HEK293 (cell line): ENCODE data around the gene XPO1.
A peak's percentile ranks its signal among the peaks of the same experiment; 100 is the strongest.
"Not testable (repeated sequence)": the region's sequence is repeated elsewhere in the genome, so short reads cannot be mapped to it uniquely, and the experiment has no call there.

Experiments used
- CTCF ChIA-PET: fragments of 350-600 bp; formaldehyde crosslinking; extraction: SDS; loops from one replicate; lab custom pipeline; 2021; ENCODE audit warnings: antibody characterized with exemption; lab: Yijun Ruan, JAX
- POLR2A ChIA-PET: fragments of 300-600 bp; formaldehyde crosslinking; extraction: SDS; loops from one replicate; lab custom pipeline; 2020; ENCODE audit warnings: antibody characterized with exemption, inconsistent platforms; lab: Yijun Ruan, JAX
- H3K27ac ChIP-seq: fragments of 200-500 bp; sonication (Bioruptor generic); 2 replicates; pipeline ENCODE4 v1.5.1; 2014; ENCODE audit warnings: low read depth, low read length, control low read depth, inconsistent platforms; ENCODE audit errors: extremely low read depth
- H3K36me3 ChIP-seq, 2 experiments: fragments of 200-500 bp in 1 of 2; sonication (Bioruptor generic) in 1 of 2; 1 replicate in 1 of 2; 2 replicates in 1 of 2; pipeline ENCODE4 v1.5.1; 2014 to 2017; ENCODE audit warnings: inconsistent platforms in 2 of 2, low read length in 2 of 2; ENCODE audit not compliant: control insufficient read depth in 2 of 2, insufficient read depth in 1 of 2
- H3K4me1 ChIP-seq: fragments of 200-500 bp; sonication (Bioruptor generic); 2 replicates; pipeline ENCODE4 v1.5.1; 2014; ENCODE audit warnings: mild to moderate bottlenecking, low read length, inconsistent platforms; ENCODE audit not compliant: control insufficient read depth, insufficient read depth
- H3K4me3 ChIP-seq: 2 replicates; pipeline ENCODE4 v1.5.1; 2011; ENCODE audit warnings: low read depth, mild to moderate bottlenecking, control low read depth, low read length, moderate library complexity
- H3K9me3 ChIP-seq: fragments of 200-500 bp; sonication (Bioruptor generic); 2 replicates; pipeline ENCODE4 v1.5.1; 2014; ENCODE audit warnings: low read depth, low read length, inconsistent platforms; ENCODE audit not compliant: control insufficient read depth, insufficient read depth
- MZF1 ChIP-seq: fragments of 450-650 bp; formaldehyde crosslinking; IDR thresholded peaks from 2 replicates; pipeline ENCODE4 v1.5.1; 2017; ENCODE audit warnings: missing biosample characterization, missing genetic modification characterization, borderline replicate concordance
- PRDM6 ChIP-seq: fragments of 450-650 bp; formaldehyde crosslinking; IDR thresholded peaks from 2 replicates; pipeline ENCODE4 v1.5.1; 2017; ENCODE audit warnings: missing biosample characterization, missing genetic modification characterization
- RBAK ChIP-seq: fragments of 450-650 bp; formaldehyde crosslinking; IDR thresholded peaks from 2 replicates; pipeline ENCODE4 v1.5.1; 2016; ENCODE audit warnings: missing biosample characterization, missing genetic modification characterization
- ZBTB20 ChIP-seq: fragments of 450-650 bp; formaldehyde crosslinking; IDR thresholded peaks from 2 replicates; pipeline ENCODE4 v1.5.1; 2016; ENCODE audit warnings: missing biosample characterization, missing genetic modification characterization
- ZBTB8A ChIP-seq: fragments of 450-650 bp; formaldehyde crosslinking; IDR thresholded peaks from 2 replicates; pipeline ENCODE4 v1.5.1; 2016; ENCODE audit warnings: missing biosample characterization, missing genetic modification characterization
- ZNF239 ChIP-seq: fragments of 450-650 bp; formaldehyde crosslinking; IDR thresholded peaks from 2 replicates; pipeline ENCODE4 v1.5.1; 2016; ENCODE audit warnings: missing biosample characterization, missing genetic modification characterization
- ZNF350 ChIP-seq: fragments of 450-650 bp; formaldehyde crosslinking; IDR thresholded peaks from 2 replicates; pipeline ENCODE4 v1.5.0; 2017; ENCODE audit warnings: missing biosample characterization, mild to moderate bottlenecking, missing genetic modification characterization
- ZNF366 ChIP-seq: fragments of 450-650 bp; formaldehyde crosslinking; conservative IDR thresholded peaks from 2 replicates; pipeline ENCODE4 v1.5.1; 2016; ENCODE audit warnings: missing biosample characterization, missing genetic modification characterization
- ZNF521 ChIP-seq: fragments of 450-650 bp; formaldehyde crosslinking; IDR thresholded peaks from 2 replicates; pipeline ENCODE4 v1.5.1; 2017; ENCODE audit warnings: missing biosample characterization, mild to moderate bottlenecking, missing genetic modification characterization
- ZNF792 ChIP-seq: fragments of 450-650 bp; formaldehyde crosslinking; IDR thresholded peaks from 2 replicates; pipeline ENCODE4 v1.5.1; 2016; ENCODE audit warnings: missing biosample characterization, missing genetic modification characterization
- TF ChIP-seq, protein P1 (sequence below): fragments of 450-650 bp; formaldehyde crosslinking; IDR thresholded peaks from 2 replicates; pipeline ENCODE4 v1.5.1; 2016; ENCODE audit warnings: missing biosample characterization, missing genetic modification characterization
- TF ChIP-seq, protein P2 (sequence below): fragments of 450-650 bp; formaldehyde crosslinking; IDR thresholded peaks from 2 replicates; pipeline ENCODE4 v1.5.1; 2016; ENCODE audit warnings: missing biosample characterization, missing genetic modification characterization

XPO1 gene

GRCh38 chr2:61470122-61470951 is 67.8 kb downstream of the XPO1 start (continued):
- TF ChIP-seq, protein P1, sequence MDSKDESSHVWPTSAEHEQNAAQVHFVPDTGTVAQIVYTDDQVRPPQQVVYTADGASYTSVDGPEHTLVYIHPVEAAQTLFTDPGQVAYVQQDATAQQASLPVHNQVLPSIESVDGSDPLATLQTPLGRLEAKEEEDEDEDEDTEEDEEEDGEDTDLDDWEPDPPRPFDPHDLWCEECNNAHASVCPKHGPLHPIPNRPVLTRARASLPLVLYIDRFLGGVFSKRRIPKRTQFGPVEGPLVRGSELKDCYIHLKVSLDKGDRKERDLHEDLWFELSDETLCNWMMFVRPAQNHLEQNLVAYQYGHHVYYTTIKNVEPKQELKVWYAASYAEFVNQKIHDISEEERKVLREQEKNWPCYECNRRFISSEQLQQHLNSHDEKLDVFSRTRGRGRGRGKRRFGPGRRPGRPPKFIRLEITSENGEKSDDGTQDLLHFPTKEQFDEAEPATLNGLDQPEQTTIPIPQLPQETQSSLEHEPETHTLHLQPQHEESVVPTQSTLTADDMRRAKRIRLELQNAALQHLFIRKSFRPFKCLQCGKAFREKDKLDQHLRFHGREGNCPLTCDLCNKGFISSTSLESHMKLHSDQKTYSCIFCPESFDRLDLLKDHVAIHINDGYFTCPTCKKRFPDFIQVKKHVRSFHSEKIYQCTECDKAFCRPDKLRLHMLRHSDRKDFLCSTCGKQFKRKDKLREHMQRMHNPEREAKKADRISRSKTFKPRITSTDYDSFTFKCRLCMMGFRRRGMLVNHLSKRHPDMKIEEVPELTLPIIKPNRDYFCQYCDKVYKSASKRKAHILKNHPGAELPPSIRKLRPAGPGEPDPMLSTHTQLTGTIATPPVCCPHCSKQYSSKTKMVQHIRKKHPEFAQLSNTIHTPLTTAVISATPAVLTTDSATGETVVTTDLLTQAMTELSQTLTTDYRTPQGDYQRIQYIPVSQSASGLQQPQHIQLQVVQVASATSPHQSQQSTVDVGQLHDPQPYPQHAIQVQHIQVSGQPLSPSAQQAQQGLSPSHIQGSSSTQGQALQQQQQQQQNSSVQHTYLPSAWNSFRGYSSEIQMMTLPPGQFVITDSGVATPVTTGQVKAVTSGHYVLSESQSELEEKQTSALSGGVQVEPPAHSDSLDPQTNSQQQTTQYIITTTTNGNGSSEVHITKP (tag by site-specific recombination) = peak; percentile 6; the same call in 1 of the 2 replicates
- TF ChIP-seq ZNF521 (tag by site-specific recombination) (no peak), ZNF792 (tag by site-specific recombination) (no peak), ZNF350 (tag by site-specific recombination) (no peak), ZBTB20 (tag by site-specific recombination) (peak; percentile 16; the same call in 1 of the 2 replicates), RBAK (tag by site-specific recombination) (no peak)
- TF ChIP-seq, protein P2, sequence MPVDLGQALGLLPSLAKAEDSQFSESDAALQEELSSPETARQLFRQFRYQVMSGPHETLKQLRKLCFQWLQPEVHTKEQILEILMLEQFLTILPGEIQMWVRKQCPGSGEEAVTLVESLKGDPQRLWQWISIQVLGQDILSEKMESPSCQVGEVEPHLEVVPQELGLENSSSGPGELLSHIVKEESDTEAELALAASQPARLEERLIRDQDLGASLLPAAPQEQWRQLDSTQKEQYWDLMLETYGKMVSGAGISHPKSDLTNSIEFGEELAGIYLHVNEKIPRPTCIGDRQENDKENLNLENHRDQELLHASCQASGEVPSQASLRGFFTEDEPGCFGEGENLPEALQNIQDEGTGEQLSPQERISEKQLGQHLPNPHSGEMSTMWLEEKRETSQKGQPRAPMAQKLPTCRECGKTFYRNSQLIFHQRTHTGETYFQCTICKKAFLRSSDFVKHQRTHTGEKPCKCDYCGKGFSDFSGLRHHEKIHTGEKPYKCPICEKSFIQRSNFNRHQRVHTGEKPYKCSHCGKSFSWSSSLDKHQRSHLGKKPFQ (tag by site-specific recombination) = 0 out of 2 replicates have a peak, but pooled peaks have one; percentile 36
- TF ChIP-seq, all 188 proteins: peak for 7

GRCh38 chr2:61469424-61470121 is 68.6 kb downstream of the XPO1 start:
- Histone ChIP-seq H3K4me3 (peak overlapping the region; percentile 71), H3K27ac (peak overlapping the region; percentile 98), H3K36me3 (peaks cover 4 to 14% of the 10 kb centered on the region in 2 experiments; a peak in 2 of 3 replicates), H3K4me1 (no peaks in the 10 kb centered on the region; the same call in 1 of the 2 replicates), H3K9me3 (no peaks in the 10 kb centered on the region)
- TF ChIP-seq MZF1 (tag by site-specific recombination) (no peak), ZBTB8A (tag by site-specific recombination) (0 out of 2 replicates have a peak, but pooled peaks have one; percentile 5), ZNF366 (peak; percentile 38; the same call in 1 of the 2 replicates), PRDM6 (tag by site-specific recombination) (peak; percentile 61), ZNF239 (tag by site-specific recombination) (no peak)
- TF ChIP-seq, protein P1 (tag by site-specific recombination) = peak; percentile 90
- CTCF ChIA-PET = no interaction called here
- POLR2A ChIA-PET = interaction anchor here (0.8 to 1.2 kb wide), 2 partner anchors 10 to 67 kb away, joined by 3 to 4 read pairs; no protein-coding TSS in a partner anchor

GRCh38 chr2:61468231-61468630 is 69.9 kb downstream of the XPO1 start:
- H3K36me3 ChIP-seq = peaks cover 4 to 14% of the 10 kb centered on the region in 2 experiments; a peak in 2 of 3 replicates
- H3K27ac ChIP-seq, CTCF ChIA-PET, H3K9me3 ChIP-seq, H3K4me1 ChIP-seq, H3K4me3 ChIP-seq: not testable (repeated sequence)
- POLR2A ChIA-PET = interaction anchor here (0.7 kb wide), 1 partner anchor 70 kb away, joined by 3 read pairs; the partner anchor contains the start of gene XPO1
